ENCODE measurements around the gene SPRY4. TPM values are rescaled to one million over a fixed set of nuclear protein-coding genes. Genes with fewer than 3 reads are reported as not detected.

Gene SPRY4
- total RNA-seq, 1 donor from 2014 or later: 14.8 TPM

- TF ChIP-seq CTCF (IDR thresholded peaks at IDR 0.05; ENCODE audit: unreplicated experiment): no peak
- Mint-ChIP-seq H3K9me3 (ENCODE audit: low read depth) (no peaks in the 10 kb centered on the region), H3K36me3 (ENCODE audit: insufficient read depth) (no peaks in the 10 kb centered on the region), H3K27me3 (peaks cover 4% of the 10 kb centered on the region), H3K27ac (peak overlapping the region; percentile 49), H3K4me1 (ENCODE audit: low read depth) (peaks cover 16% of the 10 kb centered on the region), H3K4me3 (ENCODE audit: low read depth) (no peak overlapping the region)
- no peak for DNase-seq (ENCODE audit: low spot score, unreplicated experiment)
Measured at GRCh38 chr5:142295960-142296860, 28.6 kb downstream of the SPRY4 start.

- Mint-ChIP-seq H3K9me3 (ENCODE audit: low read depth) (no peaks in the 10 kb centered on the region), H3K4me1 (ENCODE audit: low read depth) (peaks cover 23% of the 10 kb centered on the region), H3K27me3 (peaks cover 4% of the 10 kb centered on the region), H3K27ac (no peak overlapping the region), H3K4me3 (ENCODE audit: low read depth) (no peak overlapping the region), H3K36me3 (ENCODE audit: insufficient read depth) (no peaks in the 10 kb centered on the region)
- no peak for DNase-seq (ENCODE audit: low spot score, unreplicated experiment)
- TF ChIP-seq CTCF (IDR thresholded peaks at IDR 0.05; ENCODE audit: unreplicated experiment): no peak
Measured at GRCh38 chr5:142295084-142295758, 29.6 kb downstream of the SPRY4 start.

- no peak for DNase-seq (ENCODE audit: low spot score, unreplicated experiment)
- H3K36me3 Mint-ChIP-seq (ENCODE audit: insufficient read depth): no peaks in the 10 kb centered on the region
- TF ChIP-seq CTCF (IDR thresholded peaks at IDR 0.05; ENCODE audit: unreplicated experiment): no peak
- H3K27me3 Mint-ChIP-seq: peaks cover 4% of the 10 kb centered on the region
- no peak overlapping the region for H3K4me3 Mint-ChIP-seq (ENCODE audit: low read depth)
- H3K9me3 Mint-ChIP-seq (ENCODE audit: low read depth): no peaks in the 10 kb centered on the region
- no peak overlapping the region for H3K27ac Mint-ChIP-seq
- H3K4me1 Mint-ChIP-seq (ENCODE audit: low read depth): peaks cover 22% of the 10 kb centered on the region
Measured at GRCh38 chr5:142293486-142293885, 31.3 kb downstream of the SPRY4 start.

- DNase-seq (ENCODE audit: low spot score, unreplicated experiment): no peak
- no peaks in the 10 kb centered on the region for H3K9me3 Mint-ChIP-seq (ENCODE audit: low read depth)
- no peaks in the 10 kb centered on the region for H3K36me3 Mint-ChIP-seq (ENCODE audit: insufficient read depth)
- no peak overlapping the region for H3K27ac Mint-ChIP-seq
- H3K27me3 Mint-ChIP-seq: peaks cover 4% of the 10 kb centered on the region
- H3K4me1 Mint-ChIP-seq (ENCODE audit: low read depth): peaks cover 22% of the 10 kb centered on the region
- TF ChIP-seq CTCF (IDR thresholded peaks at IDR 0.05; ENCODE audit: unreplicated experiment): no peak
- no peak overlapping the region for H3K4me3 Mint-ChIP-seq (ENCODE audit: low read depth)
Measured at GRCh38 chr5:142292808-142293207, 32.0 kb downstream of the SPRY4 start.

GRCh38 chr5:142292249-142292648 lies 32.6 kb downstream of the SPRY4 start:
- H3K9me3 Mint-ChIP-seq (ENCODE audit: low read depth): no peaks in the 10 kb centered on the region
- peaks cover 4% of the 10 kb centered on the region for H3K27me3 Mint-ChIP-seq
- peaks cover 23% of the 10 kb centered on the region for H3K4me1 Mint-ChIP-seq (ENCODE audit: low read depth)
- DNase-seq (ENCODE audit: low spot score, unreplicated experiment): no peak
- no peaks in the 10 kb centered on the region for H3K36me3 Mint-ChIP-seq (ENCODE audit: insufficient read depth)
- TF ChIP-seq CTCF (IDR thresholded peaks at IDR 0.05; ENCODE audit: unreplicated experiment): no peak
- H3K27ac Mint-ChIP-seq: no peak overlapping the region
- H3K4me3 Mint-ChIP-seq (ENCODE audit: low read depth): no peak overlapping the region

Data from progenitor cell of endocrine pancreas (in vitro differentiated cells).